Left ventricle myocardium superior (tissue), 1 donor: ENCODE measurements around the gene PARD6B. TPM values are rescaled to one million over a fixed set of nuclear protein-coding genes. Genes with fewer than 3 reads are reported as not detected.
"Not testable (repeated sequence)": the region's sequence is repeated elsewhere in the genome, so short reads cannot be mapped to it uniquely, and the experiment has no call there.

ENCODE experiments used
- ATAC-seq: fragments of 200-7000 bp; cut with Tn5 transposase; one replicate; pipeline ENCODE4 v1.9.1; 2020; ENCODE audit warnings: mild to moderate bottlenecking, moderate library complexity
- DNase-seq: peaks from one replicate; pipeline ENCODE4 v3.0.0-alpha.2; 2020
- intact Hi-C: fragments of 100-400 bp; cut with micrococcal nuclease; formaldehyde crosslinking; loops from one replicate; pipeline ENCODE4 v1.11.0; 2022
- long read RNA-seq: library from polyadenylated mRNA; unstranded; transcript quantifications from one replicate; pipeline ENCODE4 v2.0.0, GENCODE V29; 2021
- total RNA-seq: library from RNA; stranded (reverse); fragmentation: NEBNext Ultra II Directional; extraction: Animal tissue kit (Norgen Biotek cat#: 25700); gene quantifications from one replicate; pipeline ENCODE4 v1.2.1, GENCODE V29; 2021
- donor health status: DM: no; HTN: yes; CAD: no; lungs with severe emphysema.

PARD6B gene
- total RNA-seq, result 7.1 TPM
- long read RNA-seq, full-length matches to known transcripts, result 1 of 2 reads
- long read RNA-seq, partial matches to known transcripts, result 0 of 2 reads
- long read RNA-seq, other reads (novel, unspliced or antisense), result 1 of 2 reads

GRCh38 chr20:50731055-50731929, at the start of gene PARD6B:
TSS of gene PARD6B (plus strand) at chr20:50731580. CDS start at chr20:50731787, 207 bp downstream.
- intact Hi-C loops, result no loop called here
- ATAC-seq (peak; percentile 96), DNase-seq (peak; percentile 98)

GRCh38 chr20:50682065-50682464, 49.3 kb upstream of the PARD6B start:
- ATAC-seq, result no peak
- intact Hi-C loops, result no loop called here
- no peak for DNase-seq

GRCh38 chr20:50682947-50683530, 48.3 kb upstream of the PARD6B start:
- intact Hi-C loops, result no loop called here
- ATAC-seq, result no peak
- no peak for DNase-seq

- DNase-seq (no peak), ATAC-seq (no peak)
- intact Hi-C loops, result no loop called here
Measured at GRCh38 chr20:50683570-50683969, 47.8 kb upstream of the PARD6B start.

- peak; percentile 9 for ATAC-seq
- no peak for DNase-seq
- intact Hi-C loops, result no loop called here
Measured at GRCh38 chr20:50686821-50687220, 44.6 kb upstream of the PARD6B start.

GRCh38 chr20:50688256-50688975, 43.0 kb upstream of the PARD6B start:
- ATAC-seq (no peak), DNase-seq (no peak)
- intact Hi-C loops, result no loop called here

GRCh38 chr20:50689864-50690649, 41.3 kb upstream of the PARD6B start:
- intact Hi-C loops, result no loop called here
- DNase-seq (peak; percentile 52), ATAC-seq (peak; percentile 63)

- DNase-seq, result peak; percentile 66
- peak; percentile 49 for ATAC-seq
- intact Hi-C loops, result no loop called here
Measured at GRCh38 chr20:50690650-50691572, 40.5 kb upstream of the PARD6B start, which contains the start of gene RIPOR3. TSS of gene RIPOR3 (minus strand) at chr20:50691542. CDS start at chr20:50691128, 414 bp downstream.

GRCh38 chr20:50691573-50692551, 39.5 kb upstream of the PARD6B start:
- ATAC-seq (peak; percentile 44), DNase-seq (no peak)
- intact Hi-C loops, result no loop called here

GRCh38 chr20:50692552-50692933, 38.8 kb upstream of the PARD6B start:
- intact Hi-C loops, result no loop called here
- ATAC-seq (no peak), DNase-seq (no peak)

- intact Hi-C loops, result no loop called here
- ATAC-seq (no peak), DNase-seq (no peak)
Measured at GRCh38 chr20:50693001-50693400, 38.4 kb upstream of the PARD6B start.

- intact Hi-C loops, result no loop called here
- DNase-seq (no peak), ATAC-seq (no peak)
Measured at GRCh38 chr20:50694379-50695134, 36.8 kb upstream of the PARD6B start.

- DNase-seq (no peak), ATAC-seq (peak; percentile 37)
- intact Hi-C loops, result no loop called here
Measured at GRCh38 chr20:50695135-50695872, 36.1 kb upstream of the PARD6B start.

- ATAC-seq, DNase-seq, intact Hi-C loops: not testable (repeated sequence)
Measured at GRCh38 chr20:50698255-50698654, 33.1 kb upstream of the PARD6B start.

GRCh38 chr20:50699688-50700087, 31.7 kb upstream of the PARD6B start:
- intact Hi-C loops, result no loop called here
- ATAC-seq, result no peak
- no peak for DNase-seq
